Nephron progenitor cell (in vitro differentiated cells): ENCODE results near the gene VPS13D.

Experiments
- DNase-seq: peaks from one replicate; pipeline ENCODE4 v3.0.0; 2021
- H3K27ac Mint-ChIP-seq: 2 replicates; pipeline ENCODE4 v1.8.0; 2021; ENCODE audit warnings: mild to moderate bottlenecking, moderate library complexity, mixed read lengths
- H3K27me3 Mint-ChIP-seq: 2 replicates; pipeline ENCODE4 v1.8.0; 2021; ENCODE audit warnings: mild to moderate bottlenecking, low read depth, mixed read lengths; ENCODE audit not compliant: poor library complexity
- H3K36me3 Mint-ChIP-seq: 2 replicates; pipeline ENCODE4 v1.8.0; 2021; ENCODE audit warnings: low read depth, mixed read lengths
- H3K4me1 Mint-ChIP-seq: 2 replicates; pipeline ENCODE4 v1.8.0; 2021; ENCODE audit warnings: mixed read lengths
- H3K4me3 Mint-ChIP-seq: 2 replicates; pipeline ENCODE4 v1.8.0; 2021; ENCODE audit warnings: mild to moderate bottlenecking, moderate library complexity, mixed read lengths
- H3K9me3 Mint-ChIP-seq: 2 replicates; pipeline ENCODE4 v1.8.0; 2021; ENCODE audit warnings: mild to moderate bottlenecking, moderate library complexity, mixed read lengths
- CTCF ChIP-seq: fragments of 200-600 bp; sonication (generic); IDR thresholded peaks from 2 replicates; pipeline ENCODE4 v1.5.0; 2021; ENCODE audit warnings: antibody characterized with exemption

VPS13D gene

GRCh38 chr1:12359359-12360133 lies 129.7 kb downstream of the VPS13D start:
- TF ChIP-seq CTCF: no peak
- Mint-ChIP-seq H3K4me1 (peaks cover 7% of the 10 kb centered on the region), H3K9me3 (no peaks in the 10 kb centered on the region), H3K27ac (no peak overlapping the region), H3K4me3 (no peak overlapping the region), H3K36me3 (peaks cover 66% of the 10 kb centered on the region), H3K27me3 (no peaks in the 10 kb centered on the region)
- no peak for DNase-seq

GRCh38 chr1:12368646-12369045 lies 138.8 kb downstream of the VPS13D start:
- Mint-ChIP-seq H3K9me3 (no peaks in the 10 kb centered on the region), H3K4me3 (no peak overlapping the region), H3K36me3 (peaks cover 48% of the 10 kb centered on the region), H3K4me1 (peaks cover 14% of the 10 kb centered on the region), H3K27me3 (no peaks in the 10 kb centered on the region), H3K27ac (peak overlapping the region; percentile 52)
- no peak for DNase-seq
- TF ChIP-seq CTCF: no peak

GRCh38 chr1:12369258-12369657 lies 139.4 kb downstream of the VPS13D start:
- DNase-seq: no peak
- H3K36me3 Mint-ChIP-seq: peaks cover 46% of the 10 kb centered on the region
- H3K4me1 Mint-ChIP-seq: peaks cover 14% of the 10 kb centered on the region
- H3K4me3 Mint-ChIP-seq: no peak overlapping the region
- TF ChIP-seq CTCF: no peak
- H3K27ac Mint-ChIP-seq: peak overlapping the region; percentile 11
- H3K27me3 Mint-ChIP-seq: no peaks in the 10 kb centered on the region
- H3K9me3 Mint-ChIP-seq: no peaks in the 10 kb centered on the region

GRCh38 chr1:12370333-12370975 lies 140.6 kb downstream of the VPS13D start:
- no peak for TF ChIP-seq CTCF
- Mint-ChIP-seq H3K27ac (no peak overlapping the region), H3K36me3 (peaks cover 40% of the 10 kb centered on the region), H3K9me3 (no peaks in the 10 kb centered on the region), H3K4me1 (peaks cover 21% of the 10 kb centered on the region), H3K27me3 (no peaks in the 10 kb centered on the region), H3K4me3 (no peak overlapping the region)
- no peak for DNase-seq

- no peak overlapping the region for H3K4me3 Mint-ChIP-seq
- no peak overlapping the region for H3K27ac Mint-ChIP-seq
- peaks cover 23% of the 10 kb centered on the region for H3K4me1 Mint-ChIP-seq
- H3K27me3 Mint-ChIP-seq: no peaks in the 10 kb centered on the region
- DNase-seq: no peak
- peaks cover 40% of the 10 kb centered on the region for H3K36me3 Mint-ChIP-seq
- TF ChIP-seq CTCF: no peak
- H3K9me3 Mint-ChIP-seq: no peaks in the 10 kb centered on the region
Measured at GRCh38 chr1:12371053-12371452, 141.2 kb downstream of the VPS13D start.

GRCh38 chr1:12372180-12372579 lies 142.3 kb downstream of the VPS13D start:
- Mint-ChIP-seq H3K36me3 (peaks cover 36% of the 10 kb centered on the region), H3K9me3 (no peaks in the 10 kb centered on the region), H3K4me1 (peaks cover 31% of the 10 kb centered on the region), H3K27ac (no peak overlapping the region), H3K4me3 (no peak overlapping the region), H3K27me3 (no peaks in the 10 kb centered on the region)
- TF ChIP-seq CTCF: no peak
- no peak for DNase-seq
